Mammary epithelial cell (primary cell): ENCODE measurements around the gene SPATS2.

Source experiments
- EZH2 ChIP-seq: IDR thresholded peaks from 2 replicates; pipeline ENCODE4 v1.6.1; 2012; ENCODE audit warnings: low read length, inconsistent platforms, borderline replicate concordance
- TF ChIP-seq, protein P1 (sequence below), 2 donors: IDR thresholded peaks in 1 of 2; conservative IDR thresholded peaks in 1 of 2; 2 replicates each; pipeline ENCODE4 v1.5.1; 2011 to 2012; ENCODE audit warnings: inconsistent platforms in 2 of 2, low read length in 2 of 2, mild to moderate bottlenecking in 2 of 2, control low read depth in 1 of 2, low read depth in 1 of 2; ENCODE audit not compliant: insufficient read depth in 1 of 2; ENCODE audit errors: extremely low read depth in 1 of 2

DNA sequence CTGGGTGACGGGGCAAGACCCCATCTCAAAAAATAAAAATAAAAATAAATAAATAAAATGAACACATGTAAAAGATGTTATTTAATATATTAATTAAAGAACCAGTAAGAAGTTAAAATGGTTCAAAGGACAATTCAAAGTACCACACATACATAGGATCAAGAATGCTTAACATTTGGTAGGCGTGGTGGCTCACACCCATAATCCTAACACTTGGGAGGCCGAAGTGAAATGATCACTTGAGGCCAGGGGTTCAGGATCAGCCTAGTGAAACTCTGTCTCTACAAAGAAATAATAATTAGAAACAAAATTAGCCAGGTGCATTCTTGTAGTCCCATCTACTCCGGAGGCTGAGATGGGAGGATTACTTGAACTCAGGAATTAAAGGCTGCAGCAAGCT is 53.3 kb downstream of the SPATS2 start:
- TF ChIP-seq, protein P1, sequence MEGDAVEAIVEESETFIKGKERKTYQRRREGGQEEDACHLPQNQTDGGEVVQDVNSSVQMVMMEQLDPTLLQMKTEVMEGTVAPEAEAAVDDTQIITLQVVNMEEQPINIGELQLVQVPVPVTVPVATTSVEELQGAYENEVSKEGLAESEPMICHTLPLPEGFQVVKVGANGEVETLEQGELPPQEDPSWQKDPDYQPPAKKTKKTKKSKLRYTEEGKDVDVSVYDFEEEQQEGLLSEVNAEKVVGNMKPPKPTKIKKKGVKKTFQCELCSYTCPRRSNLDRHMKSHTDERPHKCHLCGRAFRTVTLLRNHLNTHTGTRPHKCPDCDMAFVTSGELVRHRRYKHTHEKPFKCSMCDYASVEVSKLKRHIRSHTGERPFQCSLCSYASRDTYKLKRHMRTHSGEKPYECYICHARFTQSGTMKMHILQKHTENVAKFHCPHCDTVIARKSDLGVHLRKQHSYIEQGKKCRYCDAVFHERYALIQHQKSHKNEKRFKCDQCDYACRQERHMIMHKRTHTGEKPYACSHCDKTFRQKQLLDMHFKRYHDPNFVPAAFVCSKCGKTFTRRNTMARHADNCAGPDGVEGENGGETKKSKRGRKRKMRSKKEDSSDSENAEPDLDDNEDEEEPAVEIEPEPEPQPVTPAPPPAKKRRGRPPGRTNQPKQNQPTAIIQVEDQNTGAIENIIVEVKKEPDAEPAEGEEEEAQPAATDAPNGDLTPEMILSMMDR (conservative IDR thresholded peaks at IDR 0.05 in 1 of 2, IDR thresholded peaks at IDR 0.05 in 1 of 2; ENCODE audit: extremely low read depth in 1 of 2, insufficient read depth in 1 of 2, low read depth in 1 of 2, low read length in 2 of 2): no peak
- TF ChIP-seq EZH2: no peak
